Brain microvascular endothelial cell (primary cell): ENCODE measurements around the gene SBF2.

Source experiments
- DNase-seq: peaks from one replicate; pipeline ENCODE4 v3.0.0-alpha.2; 2020
- H3K27ac ChIP-seq: fragments of 250-450 bp; sonication (Bioruptor Pico); 2 replicates; pipeline ENCODE4 v1.5.1; 2020; ENCODE audit warnings: mild to moderate bottlenecking, moderate library complexity
- H3K27me3 ChIP-seq: fragments of 250-450 bp; sonication (Bioruptor Pico); replicated peaks from 2 replicates; pipeline ENCODE4 v1.5.1; 2020; ENCODE audit warnings: mild to moderate bottlenecking
- H3K36me3 ChIP-seq: fragments of 250-450 bp; sonication (Bioruptor Pico); replicated peaks from 2 replicates; pipeline ENCODE4 v1.5.1; 2020; ENCODE audit warnings: mild to moderate bottlenecking
- H3K4me3 ChIP-seq: 2 replicates; pipeline ENCODE4 v1.5.1; 2011; ENCODE audit warnings: low read depth, mild to moderate bottlenecking, control low read depth, low read length, moderate library complexity
- CTCF ChIP-seq: IDR thresholded peaks from 2 replicates; pipeline ENCODE4 v1.5.1; 2011; ENCODE audit warnings: low read depth, mild to moderate bottlenecking, moderate library complexity, low read length, control low read depth, inconsistent platforms; ENCODE audit errors: missing control alignments
- in situ Hi-C: cut with HindIII; loops from 2 replicates; pipeline ENCODE4 v1.10.0; 2017; ENCODE audit warnings: low sequenced_read_pairs, low pct_ligation_motif_present

Gene SBF2

GRCh38 chr11:10012068-10012467 lies 282.0 kb downstream of the SBF2 start:
- TF ChIP-seq CTCF: no peak
- Histone ChIP-seq H3K27me3 (no peaks in the 10 kb centered on the region), H3K27ac (no peak overlapping the region), H3K36me3 (no peaks in the 10 kb centered on the region), H3K4me3 (no peak overlapping the region)
- DNase-seq: no peak
- in situ Hi-C loops: no loop called here

GRCh38 chr11:10005955-10006525 lies 288.0 kb downstream of the SBF2 start:
- in situ Hi-C loops: no loop called here
- H3K36me3 ChIP-seq: no peaks in the 10 kb centered on the region
- H3K4me3 ChIP-seq: no peak overlapping the region
- no peak for DNase-seq
- no peaks in the 10 kb centered on the region for H3K27me3 ChIP-seq
- no peak for TF ChIP-seq CTCF
- H3K27ac ChIP-seq: no peak overlapping the region

GRCh38 chr11:10004526-10005113 lies 289.4 kb downstream of the SBF2 start:
- Histone ChIP-seq H3K36me3 (no peaks in the 10 kb centered on the region), H3K27ac (no peak overlapping the region), H3K4me3 (no peak overlapping the region), H3K27me3 (no peaks in the 10 kb centered on the region)
- in situ Hi-C loops: no loop called here
- no peak for DNase-seq
- TF ChIP-seq CTCF: no peak

GRCh38 chr11:10002221-10002620 lies 291.8 kb downstream of the SBF2 start:
- Histone ChIP-seq H3K4me3 (no peak overlapping the region), H3K27ac (no peak overlapping the region)
- in situ Hi-C loops: no loop called here

GRCh38 chr11:9992306-9992705 lies 301.7 kb downstream of the SBF2 start:
- Histone ChIP-seq H3K4me3 (no peak overlapping the region), H3K27me3 (no peaks in the 10 kb centered on the region), H3K27ac (no peak overlapping the region), H3K36me3 (peaks cover 3% of the 10 kb centered on the region)
- peak; percentile 16 for DNase-seq
- in situ Hi-C loops: loop anchor here (25.0 kb wide), 1 partner anchor 320 kb away; the partner anchor contains the start of gene ADM
- TF ChIP-seq CTCF: no peak

More at GRCh38 chr11:10002221-10002620, 291.8 kb downstream of the SBF2 start:
- H3K36me3 ChIP-seq: no peaks in the 10 kb centered on the region
- no peak for DNase-seq
- TF ChIP-seq CTCF: no peak
- H3K27me3 ChIP-seq: no peaks in the 10 kb centered on the region
